ENCODE results near the gene EP400.

DNA sequence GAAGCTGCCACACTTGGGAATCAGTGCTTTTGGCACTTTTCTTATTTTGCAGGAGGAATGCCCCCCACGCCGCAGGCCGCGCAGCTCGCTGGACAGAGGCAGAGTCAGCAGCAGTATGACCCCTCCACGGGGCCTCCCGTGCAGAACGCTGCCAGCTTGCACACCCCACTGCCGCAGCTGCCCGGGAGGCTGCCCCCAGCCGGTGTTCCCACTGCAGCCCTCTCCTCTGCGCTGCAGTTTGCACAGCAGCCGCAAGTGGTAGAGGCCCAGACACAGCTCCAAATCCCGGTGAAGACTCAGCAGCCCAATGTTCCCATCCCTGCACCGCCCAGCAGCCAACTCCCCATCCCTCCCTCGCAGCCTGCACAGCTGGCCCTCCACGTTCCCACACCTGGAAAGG is 32.3 kb downstream of the EP400 start:
- no peak for TF ChIP-seq EP300 (IDR thresholded peaks at IDR 0.05)
- TF ChIP-seq, protein P1, sequence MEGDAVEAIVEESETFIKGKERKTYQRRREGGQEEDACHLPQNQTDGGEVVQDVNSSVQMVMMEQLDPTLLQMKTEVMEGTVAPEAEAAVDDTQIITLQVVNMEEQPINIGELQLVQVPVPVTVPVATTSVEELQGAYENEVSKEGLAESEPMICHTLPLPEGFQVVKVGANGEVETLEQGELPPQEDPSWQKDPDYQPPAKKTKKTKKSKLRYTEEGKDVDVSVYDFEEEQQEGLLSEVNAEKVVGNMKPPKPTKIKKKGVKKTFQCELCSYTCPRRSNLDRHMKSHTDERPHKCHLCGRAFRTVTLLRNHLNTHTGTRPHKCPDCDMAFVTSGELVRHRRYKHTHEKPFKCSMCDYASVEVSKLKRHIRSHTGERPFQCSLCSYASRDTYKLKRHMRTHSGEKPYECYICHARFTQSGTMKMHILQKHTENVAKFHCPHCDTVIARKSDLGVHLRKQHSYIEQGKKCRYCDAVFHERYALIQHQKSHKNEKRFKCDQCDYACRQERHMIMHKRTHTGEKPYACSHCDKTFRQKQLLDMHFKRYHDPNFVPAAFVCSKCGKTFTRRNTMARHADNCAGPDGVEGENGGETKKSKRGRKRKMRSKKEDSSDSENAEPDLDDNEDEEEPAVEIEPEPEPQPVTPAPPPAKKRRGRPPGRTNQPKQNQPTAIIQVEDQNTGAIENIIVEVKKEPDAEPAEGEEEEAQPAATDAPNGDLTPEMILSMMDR (IDR thresholded peaks at IDR 0.05) = no peak
- TF ChIP-seq POLR2AphosphoS5 (IDR thresholded peaks at IDR 0.05) = no peak

All from gastroesophageal sphincter (tissue), 3 donors.